Tibial nerve (tissue), 3 donors: Measurements from ENCODE around the gene ARRB1.

Experiments used
- CTCF ChIP-seq, 5 experiments: fragments of 200-600 bp in 3 of 5; fragments of 450-650 bp in 2 of 5; sonication (generic) in 3 of 5; IDR thresholded peaks; one replicate each; pipeline ENCODE4 v1.5.1; 2016 to 2019; ENCODE audit warnings: antibody characterized with exemption in 5 of 5, mild to moderate bottlenecking in 3 of 5, moderate library complexity in 2 of 5
- POLR2A ChIP-seq, 2 donors: fragments of 450-650 bp; IDR thresholded peaks; one replicate each; pipeline ENCODE4 v1.6.1; 2017; ENCODE audit warnings: antibody characterized with exemption in 2 of 2, mild to moderate bottlenecking in 2 of 2, moderate library complexity in 2 of 2

DNA sequence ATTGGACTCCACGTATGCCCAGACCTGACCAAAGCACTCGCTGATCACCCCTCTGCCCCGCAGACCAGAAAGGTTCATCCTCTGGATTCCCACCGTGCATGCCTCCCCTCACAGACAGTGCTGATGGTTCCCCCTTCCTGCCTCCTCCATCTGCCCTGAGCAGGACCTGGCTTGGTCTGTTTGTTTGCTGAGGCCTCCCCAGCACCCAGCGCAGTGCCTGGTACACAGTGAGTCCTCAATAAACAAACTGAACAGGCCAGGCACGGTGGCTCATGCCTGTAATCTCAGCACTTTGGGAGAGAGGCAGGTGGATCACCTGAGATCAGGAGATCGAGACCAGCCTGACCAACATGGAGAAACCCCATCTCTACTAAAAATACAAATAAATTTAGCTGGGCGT, 24.2 kb upstream of the ARRB1 start:
- TF ChIP-seq CTCF (IDR thresholded peaks at IDR 0.05) (no peak), POLR2A (IDR thresholded peaks at IDR 0.05) (no peak)
